ENCODE measurements around the gene SRR. TPM values are rescaled to one million over a fixed set of nuclear protein-coding genes. Genes with fewer than 3 reads are reported as not detected.

The SRR gene
- total RNA-seq, 2 experiments from 2014 or later, result 9.6 to 12.7 TPM

GRCh38 chr17:2371183-2372130 lies 67.7 kb downstream of the SRR start:
- POLR2A ChIA-PET, result interaction anchor here (0.8 to 1.3 kb wide), 3 partner anchors 11 to 36 kb away, joined by 3 read pairs; no protein-coding TSS in a partner anchor
- no peak for TF ChIP-seq CTCF (IDR thresholded peaks at IDR 0.05)
- Mint-ChIP-seq H3K27me3 (no peaks in the 10 kb centered on the region), H3K27ac (no peak overlapping the region), H3K4me3 (no peak overlapping the region), H3K4me1 (ENCODE audit: low read depth) (no peaks in the 10 kb centered on the region), H3K9me3 (no peaks in the 10 kb centered on the region), H3K36me3 (ENCODE audit: low read depth) (no peaks in the 10 kb centered on the region)
- DNase-seq, result no peak
- ATAC-seq, result no peak
- CTCF ChIA-PET, result interaction anchor here (1.0 to 3.9 kb wide), 3 partner anchors 11 to 44 kb away, joined by 3 to 24 read pairs (median 13); no protein-coding TSS in a partner anchor
- intact Hi-C loops (cut with micrococcal nuclease), result no loop called here

- ChIA-PET CTCF (interaction anchor here (2.1 kb wide), 1 partner anchor 19 kb away, joined by 6 read pairs; no protein-coding TSS in a partner anchor), POLR2A (interaction anchor here (1.2 to 1.4 kb wide), 2 partner anchors 16 to 21 kb away, joined by 3 to 5 read pairs; no protein-coding TSS in a partner anchor)
- Mint-ChIP-seq H3K36me3 (ENCODE audit: low read depth) (no peaks in the 10 kb centered on the region), H3K27me3 (no peaks in the 10 kb centered on the region), H3K9me3 (no peaks in the 10 kb centered on the region), H3K4me3 (no peak overlapping the region), H3K27ac (no peak overlapping the region), H3K4me1 (ENCODE audit: low read depth) (no peaks in the 10 kb centered on the region)
- TF ChIP-seq CTCF (IDR thresholded peaks at IDR 0.05), result no peak
- DNase-seq (no peak), ATAC-seq (no peak)
- intact Hi-C loops (cut with micrococcal nuclease), result no loop called here
These were observed 68.4 kb downstream of the SRR start for GRCh38 chr17:2372180-2372579.

- no peak for TF ChIP-seq CTCF (IDR thresholded peaks at IDR 0.05)
- intact Hi-C loops (cut with micrococcal nuclease), result no loop called here
- CTCF ChIA-PET, result interaction anchor here (2.1 kb wide), 2 partner anchors 10 to 19 kb away, joined by 6 to 11 read pairs; no protein-coding TSS in a partner anchor
- no peaks in the 10 kb centered on the region for H3K36me3 Mint-ChIP-seq (ENCODE audit: low read depth)
- H3K27ac Mint-ChIP-seq, result no peak overlapping the region
- no peaks in the 10 kb centered on the region for H3K27me3 Mint-ChIP-seq
- POLR2A ChIA-PET, result interaction anchor here (1.2 to 1.4 kb wide), 2 partner anchors 15 to 20 kb away, joined by 3 to 5 read pairs; no protein-coding TSS in a partner anchor
- H3K9me3 Mint-ChIP-seq, result no peaks in the 10 kb centered on the region
- H3K4me3 Mint-ChIP-seq, result no peak overlapping the region
- ATAC-seq (no peak), DNase-seq (no peak)
- H3K4me1 Mint-ChIP-seq (ENCODE audit: low read depth), result no peaks in the 10 kb centered on the region
These were observed 68.9 kb downstream of the SRR start for GRCh38 chr17:2372681-2373080.

- ATAC-seq, result no peak
- no peak overlapping the region for H3K27ac Mint-ChIP-seq
- no peak overlapping the region for H3K4me3 Mint-ChIP-seq
- intact Hi-C loops (cut with micrococcal nuclease), result no loop called here
- DNase-seq, result no peak
- H3K27me3 Mint-ChIP-seq, result no peaks in the 10 kb centered on the region
- TF ChIP-seq CTCF (IDR thresholded peaks at IDR 0.05), result no peak
- no peaks in the 10 kb centered on the region for H3K9me3 Mint-ChIP-seq
- POLR2A ChIA-PET, result interaction anchor here (1.2 to 1.4 kb wide), 2 partner anchors 15 to 20 kb away, joined by 3 to 5 read pairs; no protein-coding TSS in a partner anchor
- no peaks in the 10 kb centered on the region for H3K36me3 Mint-ChIP-seq (ENCODE audit: low read depth)
- CTCF ChIA-PET, result interaction anchor here (2.1 kb wide), 2 partner anchors 10 to 20 kb away, joined by 6 to 11 read pairs; no protein-coding TSS in a partner anchor
- H3K4me1 Mint-ChIP-seq (ENCODE audit: low read depth), result no peaks in the 10 kb centered on the region
These were observed 69.4 kb downstream of the SRR start for GRCh38 chr17:2373179-2373578.

Other genes starting within 250 kb of the SRR start
- gene HIC1, start 248.8 kb upstream of the SRR start, total RNA-seq, result 10 to 100 TPM; 35.1 TPM
- 10 to 100 TPM; 39.6 to 40.4 TPM for gene SMG6, start 165 bp upstream of the SRR start, total RNA-seq
- 10 to 100 TPM; 75.8 to 79.4 TPM for gene TSR1, start 32.5 kb downstream of the SRR start, total RNA-seq
- 10 to 100 TPM; 31.8 to 37.7 TPM for gene SGSM2, start 33.6 kb downstream of the SRR start, total RNA-seq
- gene MNT, start 97.1 kb downstream of the SRR start, total RNA-seq, result 10 to 100 TPM; 21.6 to 23.1 TPM
- gene METTL16, start 207.9 kb downstream of the SRR start, total RNA-seq, result 10 to 100 TPM; 47.9 to 50.3 TPM

All from activated CD8-positive, alpha-beta T cell treated with anti-CD3 and anti-CD28 coated beads for 36 hours (primary cell).